Thyroid gland (tissue), 4 donors: ENCODE data around the gene RPL18A. TPM values are rescaled to one million over a fixed set of nuclear protein-coding genes. Genes with fewer than 3 reads are reported as not detected.

ENCODE experiments used
- DNase-seq, 2 donors: peaks; one replicate each; pipeline ENCODE4 v3.0.0-alpha.2; 2019
- H3K27ac ChIP-seq, 3 donors: fragments of 200-600 bp; sonication (generic); 1 replicate in 2 of 3; 2 replicates in 1 of 3; pipeline ENCODE4 v1.5.1; 2016 to 2019; ENCODE audit warnings: mild to moderate bottlenecking in 1 of 3, moderate library complexity in 1 of 3
- H3K27me3 ChIP-seq: fragments of 200-600 bp; sonication (generic); one replicate; pipeline ENCODE4 v1.5.1; 2019
- H3K36me3 ChIP-seq, 2 donors: fragments of 200-600 bp; sonication (generic); one replicate each; pipeline ENCODE4 v1.5.1; 2016 to 2019
- H3K4me1 ChIP-seq, 2 donors: fragments of 200-600 bp; sonication (generic); one replicate each; pipeline ENCODE4 v1.5.1; 2017 to 2019
- H3K4me3 ChIP-seq, 3 donors: fragments of 200-600 bp; sonication (generic); replicated peaks in 1 of 3; 1 replicate in 2 of 3; 2 replicates in 1 of 3; pipeline ENCODE4 v1.5.1; 2016; ENCODE audit warnings: mild to moderate bottlenecking in 1 of 3
- H3K9me3 ChIP-seq: fragments of 200-600 bp; sonication (generic); one replicate; pipeline ENCODE4 v1.5.1; 2017
- CTCF ChIP-seq, 6 experiments: fragments of 200-600 bp in 3 of 6; fragments of 450-650 bp in 3 of 6; sonication (generic) in 3 of 6; IDR thresholded peaks; one replicate each; pipeline ENCODE4 v1.5.1; 2016 to 2019; ENCODE audit warnings: antibody characterized with exemption in 6 of 6, mild to moderate bottlenecking in 2 of 6, inconsistent platforms in 1 of 6, moderate library complexity in 1 of 6
- POLR2A ChIP-seq, 2 donors: fragments of 450-650 bp; IDR thresholded peaks; one replicate each; pipeline ENCODE4 v1.6.1; 2017; ENCODE audit warnings: antibody characterized with exemption in 2 of 2, mild to moderate bottlenecking in 2 of 2, moderate library complexity in 1 of 2
- WGBS, 2 donors: methylation state at CpG; one replicate each; pipeline ENCODE4 v1.1.5; 2017; 5-methylcytosine and 5-hydroxymethylcytosine counted together
- intact Hi-C: fragments of 100-400 bp; cut with DNase I; formaldehyde crosslinking; loops from one replicate; pipeline ENCODE4 v1.15.1; 2023
- total RNA-seq, 4 donors: library from RNA; depleted of rRNA; stranded (reverse); fragments of >200 nt; gene quantifications; one replicate each; pipeline ENCODE4 v1.2.3, GENCODE V29; 2016

The RPL18A gene
- total RNA-seq, 4 donors from 2014 or later = 718 to 1,678 (median 1,197) TPM

- Histone ChIP-seq H3K27me3 (peaks cover 9% of the 10 kb centered on the region), H3K4me3 (no peak overlapping the region), H3K9me3 (no peaks in the 10 kb centered on the region), H3K36me3 (no peaks in the 10 kb centered on the region), H3K4me1 (peaks cover 0 to 5% of the 10 kb centered on the region in 2 donors), H3K27ac (peak overlapping the region in 1 of 3 donors; percentile 13)
- intact Hi-C loops = no loop called here
- no peak for TF ChIP-seq CTCF (IDR thresholded peaks at IDR 0.05)
- no peak for TF ChIP-seq POLR2A (IDR thresholded peaks at IDR 0.05)
- DNase-seq = no peak
- 21 to 39% methylated on average over 13 to 21 of the region's 50 CpGs for WGBS, 2 donors
These were observed 28.9 kb upstream of the RPL18A start for GRCh38 chr19:17830567-17831418.

- intact Hi-C loops = no loop called here
- Histone ChIP-seq H3K27me3 (peaks cover 9% of the 10 kb centered on the region), H3K36me3 (no peaks in the 10 kb centered on the region), H3K4me3 (no peak overlapping the region), H3K4me1 (peaks cover 0 to 5% of the 10 kb centered on the region in 2 donors), H3K27ac (no peak overlapping the region), H3K9me3 (no peaks in the 10 kb centered on the region)
- no peak for DNase-seq
- WGBS, 2 donors = 45 to 48% methylated on average over 20 to 25 of the region's 25 CpGs
- no peak for TF ChIP-seq POLR2A (IDR thresholded peaks at IDR 0.05)
- TF ChIP-seq CTCF (IDR thresholded peaks at IDR 0.05) = no peak
These were observed 28.3 kb upstream of the RPL18A start for GRCh38 chr19:17831419-17831888.

DNA sequence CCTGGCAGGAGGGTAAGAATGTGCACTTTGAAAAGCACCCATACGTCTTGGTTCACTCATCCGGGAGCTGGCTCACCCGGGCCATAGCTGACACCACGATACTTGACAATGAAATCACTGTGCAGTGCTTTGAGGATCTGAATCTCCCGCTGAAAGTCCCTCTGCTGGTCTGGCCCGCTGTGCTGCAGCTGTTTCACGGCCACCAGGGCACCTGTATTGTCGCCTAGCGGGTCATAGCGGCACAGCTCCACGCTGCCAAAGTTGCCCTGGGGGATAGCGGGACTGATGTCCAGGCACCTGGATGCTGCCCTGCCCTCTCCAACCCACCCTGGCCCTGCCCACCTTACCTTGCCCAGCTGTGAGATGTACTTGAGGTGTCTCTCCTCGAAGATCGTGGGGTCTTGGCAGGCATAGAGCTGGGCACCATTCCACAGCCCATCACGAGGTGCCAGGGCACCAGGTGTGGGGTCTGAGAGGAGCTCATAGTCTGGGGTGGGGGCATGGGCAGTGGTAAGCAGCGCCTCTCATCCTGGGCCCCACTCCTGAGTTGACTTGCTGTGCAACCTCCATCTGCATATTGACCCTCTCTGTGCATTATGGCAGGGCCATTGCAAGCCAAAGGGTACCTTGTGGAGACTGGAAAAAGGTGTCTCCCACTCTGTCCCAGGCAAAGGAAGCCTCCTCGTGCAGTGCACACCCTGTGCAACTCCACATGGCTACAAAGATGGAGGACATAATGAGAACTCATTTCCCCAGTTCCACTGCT, 27.1 kb upstream of the RPL18A start:
- 67 to 75% methylated on average over 1 to 16 of the region's 17 CpGs for WGBS, 2 donors
- intact Hi-C loops = no loop called here
- DNase-seq = no peak

DNA sequence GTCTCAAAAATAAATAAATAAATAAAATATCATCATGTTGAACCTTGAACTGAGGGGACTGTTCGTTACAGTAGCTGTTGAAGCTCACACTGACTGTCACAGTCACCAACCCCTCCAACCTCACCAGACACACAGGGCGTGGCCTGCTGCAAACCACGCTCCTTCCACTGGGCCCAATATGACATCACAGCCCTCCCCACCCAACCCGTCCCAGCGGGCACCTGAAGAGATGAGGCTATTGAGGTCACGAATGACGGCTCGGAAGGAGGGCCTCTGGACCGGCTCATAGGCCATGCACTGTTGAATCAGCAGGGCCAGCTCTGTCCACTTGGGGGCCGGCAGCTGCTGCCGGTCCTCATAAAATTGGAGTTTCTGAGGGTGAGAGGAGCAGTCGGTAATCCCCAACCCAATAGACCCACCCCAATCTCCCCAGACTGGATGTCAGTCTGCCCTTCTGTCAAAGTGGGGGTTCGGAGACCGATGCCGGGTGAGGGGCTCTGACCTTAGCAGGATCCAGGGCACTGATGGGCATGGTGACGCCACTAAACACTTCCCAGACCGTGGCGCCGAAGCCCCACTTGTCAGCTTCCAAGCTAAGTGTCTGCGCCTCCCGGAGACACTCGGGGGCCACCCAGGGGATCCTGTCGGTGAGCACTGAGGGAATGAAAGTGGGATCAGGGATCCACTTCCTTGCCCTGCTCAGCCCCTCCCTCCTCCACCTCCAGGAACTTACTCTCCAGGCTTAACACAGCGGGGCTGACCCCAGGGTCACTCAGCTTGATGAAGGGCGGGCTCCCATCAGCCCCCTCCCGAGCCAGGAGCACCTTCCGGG, 25.1 kb upstream of the RPL18A start:
- Histone ChIP-seq H3K36me3 (no peaks in the 10 kb centered on the region), H3K9me3 (no peaks in the 10 kb centered on the region), H3K4me3 (no peak overlapping the region), H3K27me3 (peaks cover 9% of the 10 kb centered on the region), H3K4me1 (peaks cover 0 to 5% of the 10 kb centered on the region in 2 donors), H3K27ac (no peak overlapping the region)
- intact Hi-C loops = no loop called here
- TF ChIP-seq POLR2A (IDR thresholded peaks at IDR 0.05) (no peak), CTCF (IDR thresholded peaks at IDR 0.05) (no peak)
- WGBS, 2 donors = 63 to 72% methylated on average over 20 to 25 of the region's 27 CpGs
- no peak for DNase-seq

More for the DNA sequence above, 27.1 kb upstream of the RPL18A start:
- no peaks in the 10 kb centered on the region for H3K36me3 ChIP-seq
- no peak overlapping the region for H3K4me3 ChIP-seq
- no peak overlapping the region for H3K27ac ChIP-seq
- H3K9me3 ChIP-seq = no peaks in the 10 kb centered on the region
- peaks cover 9% of the 10 kb centered on the region for H3K27me3 ChIP-seq
- H3K4me1 ChIP-seq = peaks cover 0 to 5% of the 10 kb centered on the region in 2 donors
- TF ChIP-seq POLR2A (IDR thresholded peaks at IDR 0.05) (no peak), CTCF (IDR thresholded peaks at IDR 0.05) (no peak)
